Thymus (tissue), 11 donors: ENCODE data around the gene TMEM161B. TPM values are rescaled to one million over a fixed set of nuclear protein-coding genes. Genes with fewer than 3 reads are reported as not detected.
"Not testable (repeated sequence)": the region's sequence is repeated elsewhere in the genome, so short reads cannot be mapped to it uniquely, and the experiment has no call there.

ENCODE experiments used
- DNase-seq, 9 donors: peaks; one replicate each; pipeline ENCODE4 v3.0.0-alpha.2; 2013; ENCODE audit warnings: low spot score in 9 of 9, low read depth in 6 of 9, missing footprints in 1 of 9
- H3K27ac ChIP-seq, 2 donors: one replicate each; pipeline ENCODE4 v1.5.1; 2013; ENCODE audit warnings: control low read depth in 1 of 2, low read depth in 1 of 2, low read length in 1 of 2, mild to moderate bottlenecking in 1 of 2, moderate library complexity in 1 of 2
- H3K27me3 ChIP-seq, 2 donors: one replicate each; pipeline ENCODE4 v1.5.1; 2013; ENCODE audit warnings: low read length in 1 of 2; ENCODE audit not compliant: control insufficient read depth in 2 of 2, insufficient read depth in 1 of 2
- H3K36me3 ChIP-seq, 2 donors: one replicate each; pipeline ENCODE4 v1.5.1; 2013; ENCODE audit warnings: low read length in 1 of 2, mild to moderate bottlenecking in 1 of 2, moderate library complexity in 1 of 2; ENCODE audit not compliant: control insufficient read depth in 2 of 2, insufficient read depth in 2 of 2
- H3K4me1 ChIP-seq, 2 donors: one replicate each; pipeline ENCODE4 v1.5.1; 2013; ENCODE audit warnings: low read length in 2 of 2; ENCODE audit not compliant: control insufficient read depth in 2 of 2, insufficient read depth in 2 of 2
- H3K4me3 ChIP-seq, 2 donors: one replicate each; pipeline ENCODE4 v1.5.1; 2013; ENCODE audit warnings: low read length in 2 of 2, control low read depth in 1 of 2, mild to moderate bottlenecking in 1 of 2
- H3K9me3 ChIP-seq, 2 donors: one replicate each; pipeline ENCODE4 v1.5.1; 2013; ENCODE audit warnings: low read length in 1 of 2, mild to moderate bottlenecking in 1 of 2; ENCODE audit not compliant: control insufficient read depth in 2 of 2, insufficient read depth in 1 of 2
- WGBS: extraction: QIAGEN DNeasy Blood & Tissue Kit; methylation state at CpG from one replicate; pipeline ENCODE4 v1.1.7; 2013; 5-methylcytosine and 5-hydroxymethylcytosine counted together
- polyA plus RNA-seq: library from polyadenylated mRNA; stranded (reverse); fragments of 200-250 nt; gene quantifications from one replicate; pipeline ENCODE4 v1.2.3, GENCODE V29; 2013
- total RNA-seq: library from RNA; stranded (reverse); fragments of 120-200 nt; gene quantifications from one replicate; pipeline ENCODE4 v1.2.4, GENCODE V29; 2013
- donor health status: healthy.

Gene TMEM161B
- total and polyA plus RNA-seq, 2 donors: 11.4 to 21.2 TPM

DNA sequence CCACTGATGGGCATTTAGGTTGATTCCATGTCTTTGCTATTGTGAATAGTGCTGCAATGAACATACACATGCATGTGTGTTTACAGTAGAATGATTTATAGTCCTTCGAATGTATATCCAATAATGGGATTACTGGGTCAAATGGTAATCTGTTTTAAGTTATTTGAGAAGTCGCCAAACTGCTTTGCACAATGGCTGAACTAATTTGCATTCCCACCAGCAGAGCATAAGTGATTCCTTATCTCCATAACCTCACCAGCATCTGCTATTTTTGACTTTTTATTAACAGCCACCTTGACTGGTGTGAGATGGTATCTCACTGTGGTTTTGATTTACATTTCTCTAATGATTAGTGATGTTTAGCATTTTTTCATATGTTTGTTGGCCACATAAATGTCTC lies 25.2 kb downstream of the TMEM161B start:
- not testable (repeated sequence) for H3K9me3 ChIP-seq, H3K4me1 ChIP-seq, H3K27me3 ChIP-seq, H3K4me3 ChIP-seq, H3K36me3 ChIP-seq, H3K27ac ChIP-seq, DNase-seq
- WGBS: 97% methylated on average over 2 of the region's 2 CpGs

DNA sequence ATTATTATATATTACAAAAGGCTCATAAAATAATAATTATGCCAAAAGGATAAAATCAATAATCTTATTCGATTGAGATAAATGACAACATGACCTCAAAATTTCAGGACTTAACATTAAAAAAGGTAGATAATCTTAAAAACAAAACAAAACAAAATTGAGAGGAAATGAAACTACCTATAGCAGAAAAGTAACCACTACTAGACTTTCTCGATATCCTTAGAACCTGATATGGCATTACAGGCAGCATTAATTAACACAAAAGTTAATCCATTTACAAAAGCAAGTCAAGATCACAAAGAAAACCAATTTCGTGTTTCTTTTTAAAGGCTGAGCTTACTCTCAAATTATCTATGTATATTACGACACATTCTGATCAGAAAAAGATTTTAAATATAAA lies 29.9 kb downstream of the TMEM161B start:
- H3K4me1 ChIP-seq: no peaks in the 10 kb centered on the region
- no peaks in the 10 kb centered on the region for H3K27me3 ChIP-seq
- no peak overlapping the region for H3K4me3 ChIP-seq
- peaks cover 0 to 20% of the 10 kb centered on the region in 2 donors for H3K36me3 ChIP-seq
- H3K9me3 ChIP-seq: no peaks in the 10 kb centered on the region
- DNase-seq: no peak
- no peak overlapping the region for H3K27ac ChIP-seq
- WGBS: 98% methylated on average over 4 of the region's 4 CpGs

DNA sequence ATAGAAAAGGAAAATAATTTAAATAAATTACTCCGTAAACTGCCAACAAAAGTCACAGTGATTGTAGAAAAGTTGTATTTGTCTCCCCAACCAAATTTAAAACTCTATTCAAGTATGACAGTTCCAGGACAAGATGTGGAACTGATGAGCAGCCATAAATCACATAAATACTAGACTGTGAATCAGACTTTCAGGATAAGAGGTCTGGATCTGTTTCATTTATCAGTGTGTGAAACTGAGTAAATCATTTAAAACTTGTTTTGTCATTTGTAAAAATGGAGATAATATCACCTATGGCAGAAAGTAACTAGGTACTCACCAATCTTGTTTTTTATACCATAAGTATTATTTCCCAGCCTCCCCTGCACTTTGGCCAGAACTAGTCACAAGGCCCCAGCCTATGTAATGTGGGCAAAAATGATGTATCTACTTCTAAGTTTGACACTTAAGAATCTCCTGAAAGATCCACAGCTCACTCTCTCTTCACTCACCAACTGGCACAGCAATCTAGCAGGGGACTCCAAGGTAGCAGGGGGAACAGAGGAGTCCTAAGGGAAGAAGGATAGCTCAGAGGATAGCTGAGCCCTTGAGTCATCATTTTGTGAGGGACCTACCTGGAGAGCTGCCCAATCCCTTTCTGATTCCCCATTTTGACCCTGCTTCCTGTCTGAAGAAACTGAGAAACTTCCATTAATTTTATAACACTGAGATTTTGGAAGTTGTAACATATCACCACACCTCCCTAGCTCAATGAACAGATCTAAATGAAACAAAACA lies 31.6 kb downstream of the TMEM161B start:
- 100% methylated on average over 1 of the region's 1 CpG for WGBS
- no peak overlapping the region for H3K27ac ChIP-seq
- no peaks in the 10 kb centered on the region for H3K9me3 ChIP-seq
- DNase-seq: no peak
- H3K4me1 ChIP-seq: no peaks in the 10 kb centered on the region
- H3K36me3 ChIP-seq: peaks cover 0 to 20% of the 10 kb centered on the region in 2 donors
- H3K27me3 ChIP-seq: no peaks in the 10 kb centered on the region
- no peak overlapping the region for H3K4me3 ChIP-seq

DNA sequence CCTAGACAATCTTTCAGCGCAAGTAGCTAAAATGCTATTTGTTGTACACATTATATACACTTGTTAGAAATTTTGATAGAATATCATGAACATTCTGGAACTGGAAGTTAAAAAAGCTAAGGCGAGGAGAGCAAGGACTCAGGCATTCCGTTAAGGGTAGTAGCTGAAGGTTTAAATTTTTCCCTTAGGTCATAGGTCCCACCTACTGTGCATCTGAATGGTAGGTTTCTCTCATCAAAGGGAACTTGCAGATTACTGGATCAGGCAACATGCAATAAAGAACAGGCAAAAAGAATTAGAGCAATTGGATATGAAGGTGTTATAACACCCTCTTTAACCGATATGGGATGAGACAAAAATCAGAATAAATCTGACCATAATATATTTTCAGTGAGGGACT lies 32.8 kb downstream of the TMEM161B start:
- Histone ChIP-seq H3K36me3 (peaks cover 0 to 26% of the 10 kb centered on the region in 2 donors), H3K27ac (no peak overlapping the region), H3K27me3 (no peaks in the 10 kb centered on the region), H3K4me1 (no peaks in the 10 kb centered on the region), H3K9me3 (no peaks in the 10 kb centered on the region), H3K4me3 (no peak overlapping the region)
- no peak for DNase-seq
- 98% methylated on average over 4 of the region's 4 CpGs for WGBS

DNA sequence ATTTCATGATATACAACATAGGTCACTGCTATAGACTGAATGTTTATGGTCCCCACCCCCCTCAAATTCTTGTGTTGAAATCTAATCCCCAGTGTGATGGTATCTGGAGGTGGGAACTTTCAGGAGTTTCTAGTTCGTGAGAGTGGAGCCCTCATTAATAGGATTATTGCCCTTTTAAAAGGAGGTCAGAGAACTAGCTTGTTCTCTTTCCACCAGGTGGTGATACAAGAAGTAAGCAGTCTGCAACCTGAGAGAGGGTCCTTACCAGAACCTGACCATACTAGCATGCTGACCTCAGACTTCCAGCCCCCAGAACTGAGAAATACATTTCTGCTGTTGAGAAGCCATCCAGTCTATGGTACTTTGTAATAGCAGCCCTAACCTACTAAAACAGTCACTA lies 33.3 kb downstream of the TMEM161B start:
- WGBS: 92% methylated on average over 1 of the region's 1 CpG
- H3K36me3 ChIP-seq: peaks cover 0 to 26% of the 10 kb centered on the region in 2 donors

DNA sequence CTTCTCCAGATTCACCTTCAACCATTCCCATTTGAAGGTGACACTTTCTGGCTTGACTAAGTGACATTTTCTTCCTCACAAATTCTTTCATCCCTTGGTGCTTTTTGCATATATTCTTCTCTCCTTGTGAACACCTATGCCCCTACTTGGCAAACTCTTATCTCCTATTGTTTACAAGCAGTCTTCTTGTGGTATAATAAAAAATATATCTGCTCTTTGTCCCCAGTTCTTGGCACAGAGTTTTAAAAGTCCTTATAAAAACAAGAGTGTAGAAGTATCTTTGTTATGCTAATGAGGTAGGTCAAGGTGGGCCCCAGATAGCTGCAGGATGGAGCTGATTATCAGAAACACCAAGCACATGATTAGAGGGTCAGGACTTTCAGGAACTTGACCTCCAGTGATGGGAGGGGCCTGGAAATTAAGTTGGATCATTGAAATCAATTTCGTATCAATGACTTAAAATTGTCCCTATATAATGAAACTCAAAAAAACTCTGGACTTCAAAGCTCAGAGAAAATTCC lies 38.0 kb downstream of the TMEM161B start:
- Histone ChIP-seq H3K4me3 (no peak overlapping the region), H3K4me1 (no peaks in the 10 kb centered on the region), H3K27ac (no peak overlapping the region), H3K9me3 (no peaks in the 10 kb centered on the region), H3K27me3 (no peaks in the 10 kb centered on the region), H3K36me3 (peaks cover 0 to 16% of the 10 kb centered on the region in 2 donors)
- WGBS: 92% methylated on average over 1 of the region's 1 CpG
- DNase-seq: no peak

More for the DNA sequence above, 33.3 kb downstream of the TMEM161B start:
- DNase-seq: no peak
- H3K27ac ChIP-seq: no peak overlapping the region
- H3K9me3 ChIP-seq: no peaks in the 10 kb centered on the region
- H3K27me3 ChIP-seq: no peaks in the 10 kb centered on the region
- no peaks in the 10 kb centered on the region for H3K4me1 ChIP-seq
- H3K4me3 ChIP-seq: no peak overlapping the region

DNA sequence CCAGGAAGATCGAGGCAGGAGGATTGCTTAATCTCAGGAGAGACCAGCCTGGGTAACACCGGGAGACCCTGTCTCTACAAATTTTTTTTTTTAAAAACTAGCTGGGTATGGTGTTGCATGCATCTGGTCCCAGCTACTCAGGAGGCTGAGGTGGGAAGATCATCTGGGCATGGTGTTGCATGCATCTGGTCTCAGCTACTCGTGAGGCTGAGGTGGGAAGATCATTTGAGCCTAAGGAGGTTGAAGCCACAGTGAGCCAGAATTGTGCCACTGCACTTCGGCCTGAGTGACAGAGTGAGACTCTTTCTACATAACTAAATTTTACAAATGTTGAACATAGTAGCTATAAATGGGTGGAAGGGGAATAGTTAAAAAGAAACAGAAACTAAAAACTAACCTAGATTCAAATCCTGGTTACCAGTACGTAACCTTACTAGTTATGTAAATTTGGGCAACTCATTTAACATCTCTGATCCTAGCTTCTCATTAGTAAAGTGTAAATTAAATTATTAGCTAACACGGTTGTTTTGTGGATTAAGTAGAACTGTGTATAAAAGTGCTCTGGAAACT lies 41.7 kb downstream of the TMEM161B start:
- H3K4me3 ChIP-seq: no peak overlapping the region
- no peaks in the 10 kb centered on the region for H3K9me3 ChIP-seq
- no peak for DNase-seq
- 96% methylated on average over 6 of the region's 6 CpGs for WGBS
- H3K4me1 ChIP-seq: no peaks in the 10 kb centered on the region
- peaks cover 0 to 6% of the 10 kb centered on the region in 2 donors for H3K36me3 ChIP-seq
- no peaks in the 10 kb centered on the region for H3K27me3 ChIP-seq
- no peak overlapping the region for H3K27ac ChIP-seq

DNA sequence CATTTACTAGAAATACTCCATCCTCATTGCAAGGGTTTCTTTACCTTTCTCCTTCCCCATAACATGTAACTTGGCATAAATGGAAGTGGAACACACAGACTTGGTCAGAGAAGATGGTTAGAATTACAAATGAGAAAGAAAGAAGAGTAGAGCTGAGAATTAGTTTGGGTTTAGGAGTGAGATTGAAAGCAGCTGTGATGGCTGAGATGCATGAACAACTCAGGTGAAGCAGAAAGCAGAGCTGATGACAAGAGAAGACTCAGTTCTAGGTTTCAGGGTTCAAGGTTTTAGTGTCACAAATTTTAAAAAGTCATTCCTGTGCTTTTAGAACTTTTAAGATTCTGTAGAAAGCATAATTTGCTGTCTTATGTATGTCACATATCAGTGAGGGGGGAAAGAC lies 54.0 kb downstream of the TMEM161B start:
- Histone ChIP-seq H3K4me1 (no peaks in the 10 kb centered on the region), H3K27me3 (no peaks in the 10 kb centered on the region), H3K27ac (no peak overlapping the region), H3K36me3 (peaks cover 5 to 29% of the 10 kb centered on the region in 2 donors), H3K4me3 (no peak overlapping the region), H3K9me3 (no peaks in the 10 kb centered on the region)
- DNase-seq: no peak

DNA sequence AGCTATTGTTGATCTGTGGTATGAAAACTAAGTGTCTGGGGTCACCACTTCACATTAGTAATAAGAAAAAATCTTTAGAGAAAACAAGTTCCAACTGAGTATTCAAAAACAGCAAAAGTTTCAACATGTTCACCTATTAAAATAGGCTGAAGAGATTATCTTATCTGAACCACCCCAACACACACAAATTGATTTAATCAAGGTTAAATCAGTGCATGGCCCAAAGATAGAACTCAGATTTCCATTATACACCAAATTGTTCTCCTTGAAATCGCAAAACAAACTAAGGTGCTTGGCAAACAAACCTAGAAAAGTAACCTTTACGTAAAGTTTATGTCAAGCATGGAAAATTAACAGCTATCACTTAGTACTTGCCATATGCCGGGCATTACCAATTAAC lies 61.1 kb downstream of the TMEM161B start:
- Histone ChIP-seq H3K27me3 (no peaks in the 10 kb centered on the region), H3K9me3 (no peaks in the 10 kb centered on the region), H3K27ac (no peak overlapping the region), H3K4me3 (no peak overlapping the region), H3K4me1 (no peaks in the 10 kb centered on the region), H3K36me3 (no peaks in the 10 kb centered on the region)
- DNase-seq: no peak
- 97% methylated on average over 3 of the region's 3 CpGs for WGBS
